Fibroblast of lung (primary cell): Measurements from ENCODE around the gene TRAPPC3L. TPM values are rescaled to one million over a fixed set of nuclear protein-coding genes. Genes with fewer than 3 reads are reported as not detected.

Experiments used
- DNase-seq, 2 donors: peaks; one replicate each; pipeline versions ENCODE4 v3.0.0 to v3.0.0-alpha.2; 2010; ENCODE audit warnings: low read depth in 2 of 2
- H2AFZ ChIP-seq: 2 replicates; pipeline ENCODE4 v1.5.1; 2012; ENCODE audit warnings: low read length, control low read depth, inconsistent platforms
- H3K27ac ChIP-seq: 2 replicates; pipeline ENCODE4 v1.5.1; 2011; ENCODE audit warnings: low read length, control low read depth; ENCODE audit not compliant: insufficient read depth
- H3K27me3 ChIP-seq: 2 replicates; pipeline ENCODE4 v1.5.1; 2011; ENCODE audit warnings: mild to moderate bottlenecking, low read length; ENCODE audit not compliant: control insufficient read depth, insufficient read depth
- H3K36me3 ChIP-seq: 2 replicates; pipeline ENCODE4 v1.5.1; 2011; ENCODE audit warnings: low read length; ENCODE audit not compliant: control insufficient read depth, insufficient read depth
- H3K4me1 ChIP-seq: 2 replicates; pipeline ENCODE4 v1.5.1; 2011; ENCODE audit warnings: low read length; ENCODE audit not compliant: control insufficient read depth, insufficient read depth; ENCODE audit errors: extremely low read depth
- H3K4me2 ChIP-seq: 2 replicates; pipeline ENCODE4 v1.5.1; 2011; ENCODE audit warnings: low read length, control low read depth; ENCODE audit not compliant: insufficient read depth; ENCODE audit errors: extremely low read depth
- H3K4me3 ChIP-seq, 4 experiments: fragments of 200-600 bp in 1 of 4; sonication (generic) in 1 of 4; replicated peaks in 1 of 4; 2 replicates each; pipeline ENCODE4 v1.5.1; 2011 to 2016; ENCODE audit warnings: low read length in 4 of 4, low read depth in 3 of 4, mild to moderate bottlenecking in 3 of 4, control low read depth in 2 of 4, inconsistent platforms in 1 of 4, mixed read lengths in 1 of 4; ENCODE audit not compliant: insufficient read depth in 1 of 4; ENCODE audit errors: control extremely low read depth in 1 of 4
- H3K79me2 ChIP-seq: 2 replicates; pipeline ENCODE4 v1.5.1; 2012; ENCODE audit warnings: mild to moderate bottlenecking, low read length, inconsistent platforms; ENCODE audit not compliant: control insufficient read depth, insufficient read depth
- H3K9ac ChIP-seq: 2 replicates; pipeline ENCODE4 v1.5.1; 2011; ENCODE audit warnings: mild to moderate bottlenecking, low read length, control low read depth; ENCODE audit not compliant: insufficient read depth
- H3K9me3 ChIP-seq: 2 replicates; pipeline ENCODE4 v1.5.1; 2012; ENCODE audit warnings: low read depth, low read length; ENCODE audit not compliant: control insufficient read depth, insufficient read depth
- H4K20me1 ChIP-seq: 2 replicates; pipeline ENCODE4 v1.5.1; 2011; ENCODE audit warnings: low read length; ENCODE audit not compliant: control insufficient read depth, insufficient read depth; ENCODE audit errors: extremely low read depth
- EZH2 ChIP-seq: IDR thresholded peaks from 2 replicates; pipeline ENCODE4 v1.5.1; 2012; ENCODE audit warnings: low read length, control low read depth, mild to moderate bottlenecking; ENCODE audit errors: missing control alignments
- polyA plus RNA-seq, 2 donors: library from polyadenylated mRNA; depleted of rRNA in 1 of 2; stranded (reverse) in 1 of 2; unstranded in 1 of 2; fragments of >200 nt; gene quantifications; 2 replicates each; pipeline ENCODE4 v1.2.1, GENCODE V29; 2011 to 2012; ENCODE audit warnings: missing spikeins in 1 of 2
- total RNA-seq: library from RNA; depleted of rRNA; stranded (reverse); fragments of >200 nt; gene quantifications from 2 replicates; pipeline ENCODE4 v1.2.1, GENCODE V29; 2014
- TF ChIP-seq, protein P1 (sequence below), 2 donors: IDR thresholded peaks in 1 of 2; conservative IDR thresholded peaks in 1 of 2; 1 replicate in 1 of 2; 2 replicates in 1 of 2; pipeline ENCODE4 v1.5.1; 2011 to 2012; ENCODE audit warnings: low read length in 2 of 2, control low read depth in 1 of 2, inconsistent platforms in 1 of 2, low read depth in 1 of 2, mild to moderate bottlenecking in 1 of 2

Gene TRAPPC3L
- total and polyA plus RNA-seq, 2 donors (not counting 1 experiment from before 2014, with no cell fraction given) = under 0.01 to 0.05 TPM

DNA sequence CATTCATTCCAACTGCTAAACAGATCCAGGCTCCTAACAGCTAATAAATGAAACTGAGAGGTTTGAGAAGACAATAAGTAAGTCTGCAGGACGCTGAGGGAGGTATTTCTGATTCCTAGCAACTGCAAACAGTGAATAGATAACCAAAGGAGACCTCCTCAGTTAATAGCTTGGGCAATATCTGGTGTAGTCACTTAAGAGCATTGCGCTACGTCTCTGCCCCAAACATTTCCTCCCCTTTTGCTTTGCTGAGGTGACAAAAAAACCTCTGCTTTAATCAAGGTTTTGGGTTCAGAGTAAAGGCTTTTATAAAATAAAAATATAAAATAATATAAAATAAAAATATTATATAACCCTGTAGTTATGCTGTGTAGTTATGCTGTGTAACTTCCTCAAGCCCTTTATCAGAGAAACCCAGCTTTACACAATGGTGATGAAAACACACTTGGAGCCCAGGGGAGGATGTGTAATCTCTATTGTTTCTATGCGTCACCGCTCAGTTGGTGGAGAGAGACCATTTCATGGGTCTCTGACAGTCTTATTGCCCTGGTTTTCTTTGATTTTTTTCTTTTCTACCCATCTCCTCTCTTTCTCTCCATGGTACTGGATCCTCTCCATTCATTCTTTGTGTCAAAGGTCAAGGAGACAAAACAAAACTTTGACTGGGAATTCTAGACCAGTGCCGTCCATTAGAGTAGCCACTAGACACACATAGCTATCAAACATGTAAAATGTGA lies 53.0 kb downstream of the TRAPPC3L start:
- Histone ChIP-seq H3K36me3 (no peaks in the 10 kb centered on the region), H3K4me1 (no peaks in the 10 kb centered on the region), H4K20me1 (no peaks in the 10 kb centered on the region), H3K4me3 (no peak overlapping the region), H3K4me2 (no peak overlapping the region), H3K79me2 (no peaks in the 10 kb centered on the region), H3K27ac (no peak overlapping the region), H3K9me3 (no peaks in the 10 kb centered on the region), H2AFZ (no peak overlapping the region), H3K27me3 (no peaks in the 10 kb centered on the region), H3K9ac (no peak overlapping the region)
- TF ChIP-seq, protein P1, sequence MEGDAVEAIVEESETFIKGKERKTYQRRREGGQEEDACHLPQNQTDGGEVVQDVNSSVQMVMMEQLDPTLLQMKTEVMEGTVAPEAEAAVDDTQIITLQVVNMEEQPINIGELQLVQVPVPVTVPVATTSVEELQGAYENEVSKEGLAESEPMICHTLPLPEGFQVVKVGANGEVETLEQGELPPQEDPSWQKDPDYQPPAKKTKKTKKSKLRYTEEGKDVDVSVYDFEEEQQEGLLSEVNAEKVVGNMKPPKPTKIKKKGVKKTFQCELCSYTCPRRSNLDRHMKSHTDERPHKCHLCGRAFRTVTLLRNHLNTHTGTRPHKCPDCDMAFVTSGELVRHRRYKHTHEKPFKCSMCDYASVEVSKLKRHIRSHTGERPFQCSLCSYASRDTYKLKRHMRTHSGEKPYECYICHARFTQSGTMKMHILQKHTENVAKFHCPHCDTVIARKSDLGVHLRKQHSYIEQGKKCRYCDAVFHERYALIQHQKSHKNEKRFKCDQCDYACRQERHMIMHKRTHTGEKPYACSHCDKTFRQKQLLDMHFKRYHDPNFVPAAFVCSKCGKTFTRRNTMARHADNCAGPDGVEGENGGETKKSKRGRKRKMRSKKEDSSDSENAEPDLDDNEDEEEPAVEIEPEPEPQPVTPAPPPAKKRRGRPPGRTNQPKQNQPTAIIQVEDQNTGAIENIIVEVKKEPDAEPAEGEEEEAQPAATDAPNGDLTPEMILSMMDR (conservative IDR thresholded peaks at IDR 0.05 in 1 of 2, IDR thresholded peaks at IDR 0.05 in 1 of 2; ENCODE audit: low read depth in 1 of 2, low read length in 2 of 2) = no peak
- no peak for TF ChIP-seq EZH2
- DNase-seq = peak in 1 of 2 donors; percentile 25

GRCh38 chr6:116491610-116492330 lies 53.7 kb downstream of the TRAPPC3L start:
- Histone ChIP-seq H3K79me2 (no peaks in the 10 kb centered on the region), H4K20me1 (no peaks in the 10 kb centered on the region), H3K36me3 (no peaks in the 10 kb centered on the region), H2AFZ (no peak overlapping the region), H3K9me3 (no peaks in the 10 kb centered on the region), H3K4me3 (no peak overlapping the region), H3K27ac (no peak overlapping the region), H3K4me1 (no peaks in the 10 kb centered on the region), H3K9ac (no peak overlapping the region), H3K27me3 (no peaks in the 10 kb centered on the region), H3K4me2 (no peak overlapping the region)
- DNase-seq = no peak
- TF ChIP-seq, protein P1 (conservative IDR thresholded peaks at IDR 0.05 in 1 of 2, IDR thresholded peaks at IDR 0.05 in 1 of 2; ENCODE audit: low read depth in 1 of 2, low read length in 2 of 2) = no peak
- TF ChIP-seq EZH2 = no peak

DNA sequence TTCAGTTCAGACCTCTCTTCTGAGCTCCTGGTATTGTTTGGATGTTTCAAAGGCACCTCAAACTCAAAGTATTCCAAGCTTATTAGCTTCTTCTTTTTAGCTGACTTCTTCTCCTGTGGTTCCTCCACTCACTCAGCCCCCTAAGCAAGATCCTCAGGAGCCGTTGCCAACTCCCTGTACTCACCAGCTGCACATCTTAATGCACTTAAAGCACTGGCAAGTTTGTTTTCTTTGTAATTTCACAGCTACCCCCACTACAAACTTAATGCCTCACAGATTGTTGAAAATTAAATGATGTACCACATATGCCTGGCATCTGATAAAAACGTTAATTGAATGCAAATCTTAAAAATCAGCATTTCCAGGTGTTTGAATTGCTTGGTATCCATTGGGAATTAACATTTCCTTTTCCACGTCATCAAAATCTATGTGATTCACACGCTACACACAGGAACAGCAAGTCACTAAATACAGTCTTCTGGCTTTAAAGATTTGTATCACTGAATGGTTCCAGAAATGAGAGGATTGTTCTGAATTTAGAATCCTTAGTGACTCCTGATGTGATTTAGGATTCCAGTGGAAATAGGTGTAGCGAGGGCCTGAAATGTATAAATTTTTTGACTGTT lies 59.8 kb downstream of the TRAPPC3L start:
- no peak overlapping the region for H3K27ac ChIP-seq
- H3K36me3 ChIP-seq = no peaks in the 10 kb centered on the region
- H3K4me1 ChIP-seq = no peaks in the 10 kb centered on the region
- H3K79me2 ChIP-seq = no peaks in the 10 kb centered on the region
- DNase-seq = no peak
- H3K9me3 ChIP-seq = no peaks in the 10 kb centered on the region
- H3K9ac ChIP-seq = no peak overlapping the region
- peaks cover 10% of the 10 kb centered on the region for H3K27me3 ChIP-seq
- no peak overlapping the region for H2AFZ ChIP-seq
- TF ChIP-seq, protein P1 (conservative IDR thresholded peaks at IDR 0.05 in 1 of 2, IDR thresholded peaks at IDR 0.05 in 1 of 2; ENCODE audit: low read depth in 1 of 2, low read length in 2 of 2) = no peak
- no peak for TF ChIP-seq EZH2
- H3K4me2 ChIP-seq = no peak overlapping the region
- H4K20me1 ChIP-seq = no peaks in the 10 kb centered on the region
- H3K4me3 ChIP-seq = no peak overlapping the region
